GM21360 (cell line): Measurements from ENCODE around the gene ZNF182.
A peak's percentile ranks its signal among the peaks of the same experiment; 100 is the strongest.
"Not testable (repeated sequence)": the region's sequence is repeated elsewhere in the genome, so short reads cannot be mapped to it uniquely, and the experiment has no call there.

Experiments
- ATAC-seq: cut with Tn5 transposase; IDR thresholded peaks from one replicate; pipeline ENCODE4 v1.9.1; 2021; ENCODE audit warnings: mild to moderate bottlenecking, moderate library complexity; ENCODE audit not compliant: unreplicated experiment

Gene ZNF182

DNA sequence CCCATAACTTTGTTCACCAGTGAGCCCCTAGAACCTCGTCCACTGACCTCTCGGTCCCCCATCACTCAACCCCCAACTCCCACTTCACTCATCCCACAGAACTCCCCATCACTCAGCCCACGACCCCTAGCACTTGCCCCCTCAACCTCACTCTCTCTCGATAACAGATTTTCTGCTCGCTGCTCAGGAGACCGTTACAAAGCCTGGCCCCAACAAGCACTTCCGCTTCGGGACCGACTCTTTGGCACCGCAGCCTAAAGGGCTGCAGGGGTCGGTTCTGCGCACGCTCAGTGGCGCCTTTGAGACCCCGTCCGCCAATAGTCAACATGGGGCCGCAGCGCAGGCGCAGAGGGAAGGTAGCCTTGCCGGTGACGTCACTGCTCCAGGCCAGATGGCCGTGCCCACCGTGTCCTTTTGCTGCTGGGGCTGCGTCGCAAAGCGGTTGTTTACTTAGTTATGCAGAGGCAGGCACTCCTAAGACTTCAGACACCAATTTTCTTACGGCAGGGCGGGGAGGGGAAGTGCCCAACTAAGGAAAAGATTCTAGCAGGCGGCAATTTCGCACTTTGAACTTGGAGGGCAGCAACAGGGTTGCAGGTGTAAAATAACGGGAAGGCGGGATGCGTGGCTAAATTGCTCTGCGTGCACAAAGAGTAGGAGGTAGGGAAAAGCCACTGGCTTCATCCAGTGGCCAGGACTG lies at the start of gene ZNF182:
ZNF182 (minus strand) TSS at position 232 of the 700 bp plus-strand sequence. CDS start 1,380 bp downstream, outside the sequence.
- ATAC-seq = peak; percentile 82

DNA sequence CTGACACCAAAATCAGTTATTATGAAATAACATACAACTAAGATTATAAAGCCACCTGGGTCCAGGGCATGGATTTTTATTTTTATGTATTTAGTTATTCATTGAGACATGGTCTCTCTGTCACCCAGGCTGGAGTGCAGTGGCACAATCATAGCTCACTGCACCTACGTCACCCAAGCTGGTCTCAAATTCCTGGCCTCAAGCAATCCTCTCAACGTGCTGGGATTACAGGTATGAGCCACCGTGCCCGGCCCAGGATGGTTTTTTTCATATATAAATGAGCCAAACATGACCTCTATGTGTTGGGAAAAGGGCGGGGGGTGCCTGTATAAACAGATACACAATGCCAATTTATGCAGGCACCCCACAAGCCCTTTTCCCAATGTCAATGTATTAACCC lies 43.1 kb upstream of the ZNF182 start:
- ATAC-seq = no peak

DNA sequence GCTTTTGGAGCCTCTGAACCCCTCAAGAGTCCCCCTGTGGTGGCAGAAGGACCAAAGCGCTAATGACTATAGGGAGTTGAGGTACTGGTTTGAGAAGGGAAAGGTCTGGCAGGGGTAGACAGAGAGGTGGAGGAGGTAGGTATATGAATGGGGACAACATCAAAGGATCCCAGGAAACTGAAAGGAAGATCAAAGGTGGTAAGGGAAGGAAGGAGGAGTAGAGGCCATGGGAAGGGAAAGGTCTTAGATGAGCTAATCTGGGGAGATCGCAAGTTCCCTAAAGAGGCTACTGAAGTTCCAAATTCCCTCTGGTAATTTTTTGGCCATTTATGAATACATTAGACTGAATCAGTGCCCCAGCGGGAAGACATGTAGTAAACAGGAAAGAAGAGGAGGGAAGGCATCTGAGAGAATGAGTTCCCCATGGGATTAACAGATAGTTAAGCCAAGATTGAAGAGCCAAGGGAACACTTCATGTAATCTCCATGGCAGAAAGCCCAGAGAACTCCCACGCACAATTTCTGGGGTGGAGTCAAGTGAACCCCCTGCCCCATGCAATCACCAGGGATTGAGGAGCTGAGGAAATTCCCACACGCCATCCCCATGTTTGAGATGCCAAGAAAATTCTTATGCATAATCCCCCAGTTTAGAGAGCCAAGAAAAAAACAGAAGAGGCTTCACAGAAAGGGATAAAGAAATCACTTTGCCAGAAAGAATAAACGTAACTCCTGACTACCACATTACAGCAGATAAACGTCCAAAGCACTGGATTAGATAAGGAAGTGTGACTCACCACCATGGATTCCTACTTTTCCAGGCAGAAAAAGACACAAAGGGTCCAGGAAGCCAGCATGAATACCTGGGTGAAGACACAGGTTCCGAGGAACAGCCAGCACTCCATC lies 41.9 kb upstream of the ZNF182 start:
- ATAC-seq = no peak

DNA sequence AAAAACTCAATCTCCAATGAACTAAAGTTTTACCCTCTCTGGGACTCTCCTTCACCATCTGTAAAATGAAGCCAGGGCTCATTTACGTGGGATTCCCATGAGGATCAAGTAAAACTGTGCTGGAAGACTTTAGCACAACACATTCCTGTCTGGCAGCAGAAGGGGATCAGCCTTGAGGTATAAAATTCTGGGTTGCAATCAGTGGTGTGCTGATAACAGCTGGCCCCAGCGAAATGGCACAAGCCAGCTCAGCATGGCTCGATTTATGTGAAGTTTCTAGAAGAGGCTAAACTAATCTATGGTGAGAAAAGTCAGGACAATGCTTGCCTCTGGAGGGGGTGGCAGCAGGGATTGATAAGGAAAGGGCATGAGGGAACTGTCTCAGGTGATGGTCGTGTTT lies 39.3 kb upstream of the ZNF182 start:
- no peak for ATAC-seq

- ATAC-seq = no peak
Measured at GRCh38 chrX:48035891-48036290, 32.1 kb upstream of the ZNF182 start.

DNA sequence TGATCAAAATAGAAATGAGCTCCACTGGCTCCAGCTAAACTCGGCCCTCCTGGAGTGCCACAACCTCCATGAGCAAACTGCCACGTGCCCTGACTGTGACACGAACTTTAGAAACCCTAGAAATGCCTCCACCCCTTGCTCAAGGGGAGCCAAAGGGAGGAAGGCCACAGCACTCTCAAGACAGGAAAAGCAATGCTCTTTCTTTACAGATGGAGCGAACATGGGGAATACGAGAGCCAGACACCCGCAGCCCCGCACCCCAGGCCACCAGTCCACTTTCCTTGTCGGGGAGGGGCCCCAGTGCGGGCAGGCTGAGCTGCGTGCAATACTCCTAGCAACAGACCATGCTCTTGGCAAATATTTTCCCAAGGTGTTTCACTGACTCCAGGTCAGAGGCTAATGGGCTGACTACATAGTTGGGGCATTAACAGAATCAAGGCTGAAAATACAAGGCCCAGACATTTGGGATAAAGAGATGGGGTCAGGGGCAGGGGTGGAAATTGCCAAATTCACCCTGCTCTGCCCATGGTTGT lies 26.9 kb upstream of the ZNF182 start:
- not testable (repeated sequence) for ATAC-seq

DNA sequence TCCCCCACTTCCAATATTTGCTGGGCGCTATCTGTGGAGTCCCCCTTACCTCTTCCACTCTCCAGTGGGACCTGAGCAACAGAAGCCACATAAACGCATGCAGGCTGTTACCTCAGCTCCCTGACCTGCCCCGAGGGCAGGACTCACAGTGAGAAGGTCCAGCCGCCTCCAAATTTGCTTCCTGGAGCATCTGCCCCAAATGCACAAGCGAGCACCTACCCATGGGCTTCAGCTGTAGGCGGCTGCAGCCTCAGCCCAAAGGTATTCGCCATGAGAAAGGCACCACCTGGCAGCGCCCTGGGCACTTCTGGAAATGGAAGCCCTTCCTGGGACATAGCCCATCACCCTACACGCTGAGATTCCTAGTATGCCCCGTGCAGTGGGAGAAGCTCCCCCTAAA lies 26.4 kb upstream of the ZNF182 start:
- ATAC-seq = no peak

DNA sequence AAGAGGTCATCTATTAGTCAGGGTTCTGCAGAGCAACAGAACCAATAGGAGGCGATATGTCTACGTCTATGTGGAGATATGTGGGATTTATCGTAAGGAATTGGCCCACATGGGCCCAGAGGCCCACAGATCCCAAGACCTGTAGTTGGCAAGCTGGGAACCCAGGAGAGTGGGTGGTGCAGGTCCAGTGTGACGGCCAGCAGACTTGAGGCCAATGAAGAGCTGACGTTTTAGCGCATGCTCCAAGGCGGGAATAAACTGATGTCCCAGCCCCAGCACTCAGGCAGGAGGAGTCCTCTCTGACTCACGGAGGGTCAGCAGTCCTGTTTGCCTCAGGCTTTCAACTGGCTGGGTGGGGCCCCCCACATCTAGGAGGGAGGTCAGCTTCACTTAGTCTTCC lies 24.3 kb upstream of the ZNF182 start:
- no peak for ATAC-seq

GRCh38 chrX:48027545-48027944 lies 23.8 kb upstream of the ZNF182 start:
- not testable (repeated sequence) for ATAC-seq

DNA sequence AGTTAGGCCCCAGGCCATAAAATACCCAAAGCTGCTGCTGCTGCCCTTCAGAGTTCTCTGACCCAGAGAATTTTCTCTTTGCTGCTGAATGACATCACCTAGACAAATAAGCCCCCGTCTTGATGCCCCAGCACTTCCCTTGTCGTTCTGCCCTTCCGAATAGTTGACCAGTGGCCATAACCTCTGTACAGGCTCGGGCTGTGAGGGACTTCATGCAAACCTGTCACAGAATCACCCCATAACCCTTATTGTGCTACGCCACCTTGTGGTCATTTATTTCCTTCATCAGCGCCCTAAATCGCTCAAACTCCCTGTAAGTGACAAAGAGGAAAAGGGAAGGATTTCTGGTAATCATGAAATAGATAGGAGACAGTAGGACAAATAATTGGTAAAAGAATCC lies 21.8 kb upstream of the ZNF182 start:
- no peak for ATAC-seq

DNA sequence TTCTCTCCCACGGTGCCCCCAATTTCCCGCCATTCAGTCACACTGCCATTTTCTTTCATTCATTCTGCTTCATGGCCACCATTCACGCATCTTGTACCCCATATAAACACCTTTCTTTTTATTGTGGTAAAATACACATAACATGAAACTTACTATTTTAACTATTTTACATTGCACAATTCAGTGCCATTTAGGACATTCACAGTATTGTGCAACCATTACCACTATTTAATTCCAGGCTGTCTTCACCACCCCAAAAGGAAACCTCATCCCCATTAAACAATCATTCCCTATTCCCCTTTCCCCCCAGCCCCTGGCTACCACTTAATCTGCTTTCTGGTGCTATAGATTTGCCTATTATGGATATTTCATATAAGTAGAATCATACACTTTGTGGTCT lies 18.9 kb upstream of the ZNF182 start:
- ATAC-seq = no peak

DNA sequence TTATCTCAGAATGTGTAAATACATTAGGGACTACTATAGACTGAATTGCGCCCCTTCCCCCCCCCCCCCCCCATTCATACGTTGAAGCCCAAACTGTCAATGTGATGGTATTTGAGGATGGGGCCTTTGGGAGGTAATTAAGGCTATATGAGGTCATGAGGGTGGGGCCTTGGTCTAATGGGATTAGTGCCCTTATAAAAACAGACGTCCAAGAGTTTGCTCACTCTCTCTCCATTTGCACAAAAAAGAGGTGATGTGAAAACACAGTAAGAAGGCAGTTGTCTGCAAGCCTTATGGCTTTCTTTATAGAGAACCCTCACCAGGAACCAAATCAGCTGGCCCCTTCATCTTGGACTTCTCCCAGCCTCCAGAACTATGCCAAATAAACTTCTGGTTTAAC lies 18.3 kb upstream of the ZNF182 start:
- no peak for ATAC-seq

- no peak for ATAC-seq
Measured at GRCh38 chrX:48021026-48021900, 17.5 kb upstream of the ZNF182 start.

- not testable (repeated sequence) for ATAC-seq
Measured at GRCh38 chrX:48020472-48020871, 16.7 kb upstream of the ZNF182 start.

- ATAC-seq = not testable (repeated sequence)
Measured at GRCh38 chrX:48019892-48020291, 16.1 kb upstream of the ZNF182 start.

DNA sequence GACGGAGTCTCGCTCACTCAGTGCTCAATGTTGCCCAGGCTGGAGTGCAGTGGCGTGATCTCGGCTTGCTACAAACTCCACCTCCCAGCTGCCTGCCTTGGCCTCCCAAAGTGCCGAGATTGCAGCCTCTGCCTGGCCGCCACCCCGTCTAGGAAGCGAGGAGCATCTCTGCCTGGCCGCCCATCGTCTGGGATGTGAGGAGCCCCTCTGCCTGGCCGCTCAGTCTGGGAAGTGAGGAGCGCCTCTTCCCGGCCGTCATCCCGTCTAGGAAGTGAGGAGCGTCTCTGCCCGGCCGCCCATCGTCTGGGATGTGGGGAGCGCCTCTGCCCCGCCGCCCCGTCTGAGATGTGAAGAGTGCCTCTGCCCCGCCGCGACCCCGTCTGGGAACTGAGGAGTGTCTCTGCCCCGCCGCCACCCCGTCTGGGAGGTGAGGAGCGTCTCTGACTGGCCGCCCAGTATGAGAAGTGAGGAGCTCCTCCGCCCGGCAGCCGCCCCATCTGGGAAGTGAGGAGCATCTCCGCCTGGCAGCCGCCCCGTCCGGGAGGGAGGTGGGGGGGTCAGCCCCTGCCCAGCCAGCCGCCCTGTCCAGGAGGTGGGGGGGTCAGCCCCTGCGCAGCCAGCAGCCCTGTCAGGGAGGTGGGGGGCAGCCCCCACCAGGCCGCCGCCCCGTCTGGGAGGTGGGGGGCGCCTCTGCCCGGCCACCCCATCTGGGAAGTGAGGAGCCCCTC lies 13.0 kb upstream of the ZNF182 start:
- ATAC-seq = not testable (repeated sequence)

- not testable (repeated sequence) for ATAC-seq
Measured at GRCh38 chrX:48009445-48009960, 5.7 kb upstream of the ZNF182 start.

GRCh38 chrX:48006688-48007087 lies 2.9 kb upstream of the ZNF182 start, which contains the start of gene SPACA5:
Gene SPACA5, plus strand, starts transcription at chrX:48006988. Its CDS starts 815 bp downstream, at chrX:48007803.
- not testable (repeated sequence) for ATAC-seq

- peak; percentile 23 for ATAC-seq
Measured at GRCh38 chrX:48003367-48003757, 427 bp downstream of the ZNF182 start.

GRCh38 chrX:48002929-48003328 lies 860 bp downstream of the ZNF182 start:
- ATAC-seq = no peak
